Adrenal gland (tissue), 12 donors: ENCODE results near the gene PYY. TPM values are rescaled to one million over a fixed set of nuclear protein-coding genes. Genes with fewer than 3 reads are reported as not detected.

Experiments
- DNase-seq, 7 donors: peaks; one replicate each; pipeline ENCODE4 v3.0.0-alpha.2; 2019 to 2020
- H3K27ac ChIP-seq, 5 donors: fragments of 200-600 bp; sonication (generic) in 4 of 5; 1 replicate in 3 of 5; 2 replicates in 2 of 5; pipeline versions ENCODE4 v1.5.1 to v1.8.0; 2016 to 2020; ENCODE audit warnings: mild to moderate bottlenecking in 1 of 5
- H3K27me3 ChIP-seq: fragments of 200-600 bp; 2 replicates; pipeline ENCODE4 v1.8.0; 2021
- H3K36me3 ChIP-seq, 2 donors: fragments of 200-600 bp; replicated peaks in 1 of 2; 1 replicate in 1 of 2; 2 replicates in 1 of 2; pipeline versions ENCODE4 v1.5.1 to v1.8.0; 2018 to 2022
- H3K4me1 ChIP-seq, 2 donors: fragments of 200-600 bp; replicated peaks in 1 of 2; 1 replicate in 1 of 2; 2 replicates in 1 of 2; pipeline versions ENCODE4 v1.5.1 to v1.8.0; 2018 to 2021
- H3K4me3 ChIP-seq, 4 donors: fragments of 200-600 bp; sonication (generic) in 3 of 4; one replicate each; pipeline ENCODE4 v1.5.1; 2016 to 2018
- H3K9me3 ChIP-seq, 3 donors: fragments of 200-600 bp; sonication (generic) in 1 of 3; replicated peaks in 1 of 3; 1 replicate in 2 of 3; 2 replicates in 1 of 3; pipeline versions ENCODE4 v1.5.1 to v1.8.0; 2016 to 2021
- POLR2A ChIP-seq, 2 donors: fragments of 450-650 bp; IDR thresholded peaks; one replicate each; pipeline ENCODE4 v1.6.1; 2017; ENCODE audit warnings: antibody characterized with exemption in 2 of 2, mild to moderate bottlenecking in 2 of 2, moderate library complexity in 1 of 2
- WGBS, 4 donors: extraction: QIAGEN DNeasy Blood & Tissue Kit in 2 of 4; methylation state at CpG; one replicate each; pipeline versions ENCODE4 v1.1.5 to v1.1.7; 2013 to 2017; 5-methylcytosine and 5-hydroxymethylcytosine counted together
- intact Hi-C, 2 donors: fragments of 100-400 bp; cut with DNase I; formaldehyde crosslinking; loops; one replicate each; pipeline versions ENCODE4 v1.14.1 to v1.15.0; 2022 to 2023
- polyA plus RNA-seq, 3 donors: library from polyadenylated mRNA; stranded (reverse); fragments of 200-250 nt in 2 of 3; fragments of 350-450 nt in 1 of 3; fragmentation: Illumina TruSeq in 1 of 3; extraction: RNeasy Lipid Tissue Mini Kit (QIAGEN cat#74804) in 1 of 3; gene quantifications; one replicate each; pipeline ENCODE4 v1.2.3, GENCODE V29; 2013 to 2014
- total RNA-seq, 9 donors: library from RNA; depleted of rRNA in 4 of 9; stranded (reverse); fragments of >200 nt in 4 of 9; fragments of 120-200 nt in 1 of 9; fragmentation: NEBNext Ultra II Directional in 1 of 9; extraction: Animal tissue kit (Norgen Biotek cat#: 25700) in 1 of 9; gene quantifications; one replicate each; pipeline versions ENCODE4 v1.1.0 to v1.2.4, GENCODE V29; 2013 to 2023
- TF ChIP-seq, protein P1 (sequence below), 6 experiments: fragments of 450-650 bp in 4 of 6; fragments of 200-600 bp in 2 of 6; sonication (generic) in 1 of 6; IDR thresholded peaks; 1 replicate in 5 of 6; 2 replicates in 1 of 6; pipeline versions ENCODE4 v1.5.1 to v1.8.0; 2016 to 2021; ENCODE audit warnings: antibody characterized with exemption in 6 of 6, mild to moderate bottlenecking in 2 of 6, moderate library complexity in 1 of 6
- donor health status: healthy with polysubstance abuse.
- donor health status: Bipolar disorder and iron deficiency.
- donor health status: DM: yes; HTN: yes; CAD: no.
- donor health status: DM: no; HTN: no; CAD: no.
- donor health status: DM: no; HTN: no; CAD: no.
- donor health status: DM: yes; HTN: yes; CAD: no.

PYY gene
- total and polyA plus RNA-seq, 12 donors: 0.43 TPM; not detected in 11

GRCh38 chr17:43916385-43916784 is 37.4 kb downstream of the PYY start:
- Histone ChIP-seq H3K4me1 (no peaks in the 10 kb centered on the region), H3K27me3 (peaks cover 4% of the 10 kb centered on the region), H3K27ac (no peak overlapping the region), H3K9me3 (no peaks in the 10 kb centered on the region), H3K36me3 (no peaks in the 10 kb centered on the region), H3K4me3 (no peak overlapping the region)
- TF ChIP-seq, protein P1, sequence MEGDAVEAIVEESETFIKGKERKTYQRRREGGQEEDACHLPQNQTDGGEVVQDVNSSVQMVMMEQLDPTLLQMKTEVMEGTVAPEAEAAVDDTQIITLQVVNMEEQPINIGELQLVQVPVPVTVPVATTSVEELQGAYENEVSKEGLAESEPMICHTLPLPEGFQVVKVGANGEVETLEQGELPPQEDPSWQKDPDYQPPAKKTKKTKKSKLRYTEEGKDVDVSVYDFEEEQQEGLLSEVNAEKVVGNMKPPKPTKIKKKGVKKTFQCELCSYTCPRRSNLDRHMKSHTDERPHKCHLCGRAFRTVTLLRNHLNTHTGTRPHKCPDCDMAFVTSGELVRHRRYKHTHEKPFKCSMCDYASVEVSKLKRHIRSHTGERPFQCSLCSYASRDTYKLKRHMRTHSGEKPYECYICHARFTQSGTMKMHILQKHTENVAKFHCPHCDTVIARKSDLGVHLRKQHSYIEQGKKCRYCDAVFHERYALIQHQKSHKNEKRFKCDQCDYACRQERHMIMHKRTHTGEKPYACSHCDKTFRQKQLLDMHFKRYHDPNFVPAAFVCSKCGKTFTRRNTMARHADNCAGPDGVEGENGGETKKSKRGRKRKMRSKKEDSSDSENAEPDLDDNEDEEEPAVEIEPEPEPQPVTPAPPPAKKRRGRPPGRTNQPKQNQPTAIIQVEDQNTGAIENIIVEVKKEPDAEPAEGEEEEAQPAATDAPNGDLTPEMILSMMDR (IDR thresholded peaks at IDR 0.05): no peak
- no peak for TF ChIP-seq POLR2A (IDR thresholded peaks at IDR 0.05)
- 79 to 85% (median 82%) methylated on average over 4 of the region's 4 CpGs for WGBS, 4 donors
- DNase-seq: no peak
- intact Hi-C loops: no loop called here

- DNase-seq: no peak
- TF ChIP-seq, protein P1 (IDR thresholded peaks at IDR 0.05): no peak
- TF ChIP-seq POLR2A (IDR thresholded peaks at IDR 0.05): no peak
- H3K4me3 ChIP-seq: no peak overlapping the region
- intact Hi-C loops: no loop called here
- H3K4me1 ChIP-seq: no peaks in the 10 kb centered on the region
- H3K9me3 ChIP-seq: no peaks in the 10 kb centered on the region
- no peaks in the 10 kb centered on the region for H3K36me3 ChIP-seq
- WGBS, 4 donors: 69 to 82% (median 79%) methylated on average over 3 of the region's 3 CpGs
- H3K27me3 ChIP-seq: peaks cover 4% of the 10 kb centered on the region
- no peak overlapping the region for H3K27ac ChIP-seq
Measured at GRCh38 chr17:43915559-43915958, 38.2 kb downstream of the PYY start.

DNA sequence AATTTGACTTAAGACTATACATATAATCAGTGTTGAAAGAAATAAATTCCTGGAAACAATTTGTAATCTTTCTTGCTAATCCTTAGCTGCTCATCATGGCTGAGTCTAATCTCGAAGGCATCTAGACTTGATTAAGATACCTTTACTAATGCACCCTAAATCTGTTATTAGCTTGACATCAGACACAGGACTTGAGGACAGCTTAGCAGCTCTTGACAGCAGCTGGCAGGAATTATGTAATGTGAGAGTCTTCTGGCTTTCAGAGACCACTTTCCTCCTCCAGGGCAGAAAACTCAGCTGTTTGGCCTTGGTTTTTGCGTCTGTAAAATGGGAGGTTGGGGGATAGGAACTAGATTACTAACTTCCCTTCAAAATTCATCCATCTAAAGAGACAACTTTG is 39.3 kb downstream of the PYY start:
- 51 to 66% (median 56%) methylated on average over 2 of the region's 2 CpGs for WGBS, 4 donors
- Histone ChIP-seq H3K4me3 (no peak overlapping the region), H3K27me3 (peaks cover 4% of the 10 kb centered on the region), H3K4me1 (no peaks in the 10 kb centered on the region), H3K9me3 (no peaks in the 10 kb centered on the region), H3K27ac (no peak overlapping the region), H3K36me3 (no peaks in the 10 kb centered on the region)
- DNase-seq: no peak
- TF ChIP-seq, protein P1 (IDR thresholded peaks at IDR 0.05): no peak
- no peak for TF ChIP-seq POLR2A (IDR thresholded peaks at IDR 0.05)
- intact Hi-C loops: no loop called here

- Histone ChIP-seq H3K27me3 (peaks cover under 1% of the 10 kb centered on the region), H3K4me1 (no peaks in the 10 kb centered on the region), H3K36me3 (no peaks in the 10 kb centered on the region), H3K27ac (no peak overlapping the region), H3K4me3 (no peak overlapping the region), H3K9me3 (no peaks in the 10 kb centered on the region)
- intact Hi-C loops: no loop called here
- TF ChIP-seq POLR2A (IDR thresholded peaks at IDR 0.05): no peak
- TF ChIP-seq, protein P1 (IDR thresholded peaks at IDR 0.05): no peak
- 64 to 91% (median 78%) methylated on average over 4 to 6 of the region's 6 CpGs for WGBS, 4 donors
- DNase-seq: no peak
Measured at GRCh38 chr17:43913584-43913983, 40.2 kb downstream of the PYY start.
